Right atrium auricular region (tissue), 2 donors: ENCODE measurements around the gene AIMP1. TPM values are rescaled to one million over a fixed set of nuclear protein-coding genes. Genes with fewer than 3 reads are reported as not detected.

ENCODE experiments used
- DNase-seq: peaks from one replicate; pipeline ENCODE4 v3.0.0-alpha.2; 2019; ENCODE audit warnings: low spot score
- H3K27ac ChIP-seq, 2 donors: fragments of 200-600 bp; sonication (generic); 1 replicate in 1 of 2; 2 replicates in 1 of 2; pipeline ENCODE4 v1.5.1; 2016 to 2019
- H3K27me3 ChIP-seq, 2 donors: fragments of 200-600 bp; sonication (generic); one replicate each; pipeline versions ENCODE4 v1.5.1 to v1.6.0; 2017 to 2019
- H3K36me3 ChIP-seq: fragments of 200-600 bp; sonication (generic); one replicate; pipeline ENCODE4 v1.5.1; 2016
- H3K4me1 ChIP-seq, 2 donors: fragments of 200-600 bp; sonication (generic); one replicate each; pipeline versions ENCODE4 v1.5.1 to v1.6.0; 2017 to 2019
- H3K4me3 ChIP-seq, 2 donors: fragments of 200-600 bp; sonication (generic); 1 replicate in 1 of 2; 2 replicates in 1 of 2; pipeline ENCODE4 v1.5.1; 2017 to 2019; ENCODE audit warnings: mild to moderate bottlenecking in 1 of 2, moderate library complexity in 1 of 2
- H3K9me3 ChIP-seq, 2 donors: fragments of 200-600 bp; sonication (generic); one replicate each; pipeline ENCODE4 v1.5.1; 2019
- CTCF ChIP-seq, 2 donors: fragments of 200-600 bp; sonication (generic); IDR thresholded peaks; one replicate each; pipeline ENCODE4 v1.5.1; 2019; ENCODE audit warnings: antibody characterized with exemption in 2 of 2
- total RNA-seq, 2 donors: library from RNA; depleted of rRNA; stranded (reverse); fragments of >200 nt; gene quantifications; one replicate each; pipeline ENCODE4 v1.1.0, GENCODE V29; 2016

AIMP1 gene
- total RNA-seq, 2 donors from 2014 or later, result 15.8 to 19.2 TPM

DNA sequence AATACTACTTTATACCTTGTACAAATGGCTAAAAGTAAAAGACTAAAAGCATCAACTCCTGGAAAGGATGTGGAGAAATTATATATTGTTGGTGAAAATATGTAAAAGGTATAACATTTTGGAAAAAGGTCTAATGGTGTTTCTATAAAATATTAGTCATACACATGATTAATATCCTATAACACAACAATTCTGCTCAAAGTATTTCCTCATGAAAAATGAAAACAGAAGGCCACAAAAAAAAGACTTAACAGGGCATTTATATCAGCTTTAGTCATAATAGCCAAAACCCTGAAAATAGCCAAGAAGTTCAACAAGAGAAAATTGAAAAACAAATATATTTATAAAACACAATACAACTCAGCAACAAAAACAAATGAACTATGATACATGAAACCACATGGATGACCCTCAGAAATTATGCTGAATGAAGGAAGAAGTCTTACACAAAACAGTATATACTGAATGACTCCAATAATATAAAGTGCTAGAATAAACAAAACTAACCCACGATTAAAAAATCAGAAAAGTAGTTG is 39.1 kb upstream of the AIMP1 start:
- Histone ChIP-seq H3K27ac (no peak overlapping the region), H3K27me3 (no peaks in the 10 kb centered on the region), H3K9me3 (no peaks in the 10 kb centered on the region), H3K4me1 (no peaks in the 10 kb centered on the region), H3K36me3 (peaks cover 5% of the 10 kb centered on the region), H3K4me3 (no peak overlapping the region)
- no peak for DNase-seq
- no peak for TF ChIP-seq CTCF (IDR thresholded peaks at IDR 0.05)

- Histone ChIP-seq H3K27me3 (no peaks in the 10 kb centered on the region), H3K4me1 (no peaks in the 10 kb centered on the region), H3K36me3 (peaks cover 13% of the 10 kb centered on the region), H3K9me3 (no peaks in the 10 kb centered on the region), H3K27ac (no peak overlapping the region), H3K4me3 (no peak overlapping the region)
- DNase-seq, result no peak
- no peak for TF ChIP-seq CTCF (IDR thresholded peaks at IDR 0.05)
Observed at GRCh38 chr4:106284227-106284626, 32.1 kb upstream of the AIMP1 start.

DNA sequence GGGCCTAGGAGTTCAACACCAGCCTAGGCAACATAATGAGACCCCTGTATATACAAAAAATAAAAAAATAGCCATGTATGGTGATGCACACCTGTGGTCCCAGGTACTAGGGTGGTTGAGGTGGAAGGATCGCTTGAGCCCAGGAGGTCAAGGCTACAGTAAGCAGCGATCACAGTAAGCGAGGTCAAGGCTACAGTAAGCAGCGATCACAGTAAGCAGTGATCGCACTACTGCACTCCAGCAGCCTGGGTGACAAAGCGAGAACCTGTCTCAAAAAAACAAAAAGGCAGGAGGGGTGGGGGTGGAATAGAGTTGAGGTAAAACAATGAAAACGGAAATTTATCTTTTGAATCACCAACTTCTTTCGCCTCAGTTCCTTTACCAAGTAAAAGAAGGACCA is 29.7 kb upstream of the AIMP1 start:
- no peak overlapping the region for H3K27ac ChIP-seq
- no peak overlapping the region for H3K4me3 ChIP-seq
- H3K27me3 ChIP-seq, result no peaks in the 10 kb centered on the region
- no peaks in the 10 kb centered on the region for H3K9me3 ChIP-seq
- H3K4me1 ChIP-seq, result no peaks in the 10 kb centered on the region
- no peak for DNase-seq
- no peak for TF ChIP-seq CTCF (IDR thresholded peaks at IDR 0.05)
- H3K36me3 ChIP-seq, result peaks cover 14% of the 10 kb centered on the region

GRCh38 chr4:106287353-106287969 is 28.9 kb upstream of the AIMP1 start:
- Histone ChIP-seq H3K9me3 (no peaks in the 10 kb centered on the region), H3K27ac (no peak overlapping the region), H3K36me3 (peaks cover 18% of the 10 kb centered on the region), H3K4me1 (no peaks in the 10 kb centered on the region), H3K4me3 (no peak overlapping the region), H3K27me3 (no peaks in the 10 kb centered on the region)
- no peak for TF ChIP-seq CTCF (IDR thresholded peaks at IDR 0.05)
- DNase-seq, result no peak

GRCh38 chr4:106289737-106290136 is 26.6 kb upstream of the AIMP1 start:
- DNase-seq, result no peak
- H3K4me3 ChIP-seq, result no peak overlapping the region
- H3K36me3 ChIP-seq, result peaks cover 36% of the 10 kb centered on the region
- no peaks in the 10 kb centered on the region for H3K9me3 ChIP-seq
- no peaks in the 10 kb centered on the region for H3K27me3 ChIP-seq
- no peaks in the 10 kb centered on the region for H3K4me1 ChIP-seq
- no peak overlapping the region for H3K27ac ChIP-seq
- no peak for TF ChIP-seq CTCF (IDR thresholded peaks at IDR 0.05)

- DNase-seq, result no peak
- H3K36me3 ChIP-seq, result peaks cover 39% of the 10 kb centered on the region
- no peak overlapping the region for H3K4me3 ChIP-seq
Observed at GRCh38 chr4:106291678-106292077, 24.7 kb upstream of the AIMP1 start.

More at GRCh38 chr4:106291678-106292077, 24.7 kb upstream of the AIMP1 start:
- Histone ChIP-seq H3K4me1 (no peaks in the 10 kb centered on the region), H3K27me3 (no peaks in the 10 kb centered on the region), H3K9me3 (no peaks in the 10 kb centered on the region), H3K27ac (no peak overlapping the region)
- TF ChIP-seq CTCF (IDR thresholded peaks at IDR 0.05), result no peak
